Measurements from ENCODE around the gene NXNL1.

NXNL1 gene

GRCh38 chr19:17454576-17455071, 6.1 kb downstream of the NXNL1 start:
- H3K4me3 ChIP-seq (ENCODE audit: insufficient read length, low read depth), result peak overlapping the region; percentile 21

GRCh38 chr19:17451820-17452219, 8.9 kb downstream of the NXNL1 start:
- no peaks in the 10 kb centered on the region for H3K36me3 ChIP-seq (ENCODE audit: insufficient read depth, insufficient read length, low read length)
- H3K4me3 ChIP-seq (ENCODE audit: insufficient read length, low read depth), result no peak overlapping the region
- H3K9me3 ChIP-seq (ENCODE audit: insufficient read depth, low read length), result peaks cover 3% of the 10 kb centered on the region; the same call in 1 of the 2 replicates
- TF ChIP-seq SUZ12 (IDR thresholded peaks at IDR 0.05; ENCODE audit: extremely low read depth, insufficient read depth, insufficient read length) (no peak), ZNF274 (IDR thresholded peaks at IDR 0.05; ENCODE audit: low read depth, low read length) (no peak), YY1 (IDR thresholded peaks at IDR 0.05; ENCODE audit: insufficient read depth, insufficient read length) (no peak)
- H3K27me3 ChIP-seq (ENCODE audit: insufficient read depth, insufficient read length), result peaks cover 34% of the 10 kb centered on the region
- no peak for DNase-seq (ENCODE audit: low read depth, low spot score)
- H3K4me1 ChIP-seq (ENCODE audit: insufficient read depth, insufficient read length), result peaks cover 10% of the 10 kb centered on the region
- H3K9ac ChIP-seq (ENCODE audit: insufficient read length, low read depth), result no peak overlapping the region

More at GRCh38 chr19:17454576-17455071, 6.1 kb downstream of the NXNL1 start:
- TF ChIP-seq ZNF274 (IDR thresholded peaks at IDR 0.05; ENCODE audit: low read depth, low read length) (no peak), YY1 (IDR thresholded peaks at IDR 0.05; ENCODE audit: insufficient read depth, insufficient read length) (no peak), SUZ12 (IDR thresholded peaks at IDR 0.05; ENCODE audit: extremely low read depth, insufficient read depth, insufficient read length) (no peak)
- Histone ChIP-seq H3K9ac (ENCODE audit: insufficient read length, low read depth) (peak overlapping the region; percentile 72), H3K4me1 (ENCODE audit: insufficient read depth, insufficient read length) (peaks cover 5% of the 10 kb centered on the region), H3K27me3 (ENCODE audit: insufficient read depth, insufficient read length) (peaks cover 18% of the 10 kb centered on the region), H3K9me3 (ENCODE audit: insufficient read depth, low read length) (peaks cover 3% of the 10 kb centered on the region; the same call in 1 of the 2 replicates), H3K36me3 (ENCODE audit: insufficient read depth, insufficient read length, low read length) (no peaks in the 10 kb centered on the region)
- no peak for DNase-seq (ENCODE audit: low read depth, low spot score)

GRCh38 chr19:17450264-17451075, 10.3 kb downstream of the NXNL1 start:
- no peak for DNase-seq (ENCODE audit: low read depth, low spot score)
- H3K9me3 ChIP-seq (ENCODE audit: insufficient read depth, low read length), result peaks cover 3% of the 10 kb centered on the region; the same call in 1 of the 2 replicates
- H3K36me3 ChIP-seq (ENCODE audit: insufficient read depth, insufficient read length, low read length), result no peaks in the 10 kb centered on the region
- no peak overlapping the region for H3K9ac ChIP-seq (ENCODE audit: insufficient read length, low read depth)
- TF ChIP-seq SUZ12 (IDR thresholded peaks at IDR 0.05; ENCODE audit: extremely low read depth, insufficient read depth, insufficient read length), result no peak
- TF ChIP-seq YY1 (IDR thresholded peaks at IDR 0.05; ENCODE audit: insufficient read depth, insufficient read length), result no peak
- no peak for TF ChIP-seq ZNF274 (IDR thresholded peaks at IDR 0.05; ENCODE audit: low read depth, low read length)
- H3K4me1 ChIP-seq (ENCODE audit: insufficient read depth, insufficient read length), result peaks cover 7% of the 10 kb centered on the region
- H3K4me3 ChIP-seq (ENCODE audit: insufficient read length, low read depth), result no peak overlapping the region
- H3K27me3 ChIP-seq (ENCODE audit: insufficient read depth, insufficient read length), result peaks cover 44% of the 10 kb centered on the region

- H3K4me3 ChIP-seq (ENCODE audit: insufficient read length, low read depth), result peak within 1 kb of the TSS; percentile 51
- H3K9me3 ChIP-seq (ENCODE audit: insufficient read depth, low read length), result peaks cover 3% of the 10 kb centered on the region; the same call in 1 of the 2 replicates
- peak within 1 kb of the TSS; percentile 76 for H3K9ac ChIP-seq (ENCODE audit: insufficient read length, low read depth)
- no peak for DNase-seq (ENCODE audit: low read depth, low spot score)
- peaks cover 5% of the 10 kb centered on the region for H3K4me1 ChIP-seq (ENCODE audit: insufficient read depth, insufficient read length)
- TF ChIP-seq ZNF274 (IDR thresholded peaks at IDR 0.05; ENCODE audit: low read depth, low read length) (no peak), YY1 (IDR thresholded peaks at IDR 0.05; ENCODE audit: insufficient read depth, insufficient read length) (no peak), SUZ12 (IDR thresholded peaks at IDR 0.05; ENCODE audit: extremely low read depth, insufficient read depth, insufficient read length) (no peak)
- H3K27me3 ChIP-seq (ENCODE audit: insufficient read depth, insufficient read length), result peaks cover 34% of the 10 kb centered on the region
- H3K36me3 ChIP-seq (ENCODE audit: insufficient read depth, insufficient read length, low read length), result no peaks in the 10 kb centered on the region
Observed at GRCh38 chr19:17448131-17448967, 12.4 kb downstream of the NXNL1 start, which contains the start of gene TMEM221. Gene TMEM221 (minus strand): TSS chr19:17448668. CDS start chr19:17448462, 206 bp downstream.

GRCh38 chr19:17447704-17448130, 13.0 kb downstream of the NXNL1 start:
- Histone ChIP-seq H3K4me3 (ENCODE audit: insufficient read length, low read depth) (peak overlapping the region; percentile 51), H3K9ac (ENCODE audit: insufficient read length, low read depth) (peak overlapping the region; percentile 76), H3K36me3 (ENCODE audit: insufficient read depth, insufficient read length, low read length) (no peaks in the 10 kb centered on the region)

GRCh38 chr19:17445526-17446165, 15.1 kb downstream of the NXNL1 start:
- Histone ChIP-seq H3K9me3 (ENCODE audit: insufficient read depth, low read length) (no peaks in the 10 kb centered on the region), H3K36me3 (ENCODE audit: insufficient read depth, insufficient read length, low read length) (no peaks in the 10 kb centered on the region), H3K4me3 (ENCODE audit: insufficient read length, low read depth) (no peak overlapping the region), H3K9ac (ENCODE audit: insufficient read length, low read depth) (no peak overlapping the region), H3K4me1 (ENCODE audit: insufficient read depth, insufficient read length) (peaks cover 5% of the 10 kb centered on the region), H3K27me3 (ENCODE audit: insufficient read depth, insufficient read length) (peaks cover 34% of the 10 kb centered on the region)
- DNase-seq (ENCODE audit: low read depth, low spot score), result no peak
- TF ChIP-seq ZNF274 (IDR thresholded peaks at IDR 0.05; ENCODE audit: low read depth, low read length) (no peak), SUZ12 (IDR thresholded peaks at IDR 0.05; ENCODE audit: extremely low read depth, insufficient read depth, insufficient read length) (no peak), YY1 (IDR thresholded peaks at IDR 0.05; ENCODE audit: insufficient read depth, insufficient read length) (no peak)

More at GRCh38 chr19:17447704-17448130, 13.0 kb downstream of the NXNL1 start:
- TF ChIP-seq YY1 (IDR thresholded peaks at IDR 0.05; ENCODE audit: insufficient read depth, insufficient read length) (no peak), ZNF274 (IDR thresholded peaks at IDR 0.05; ENCODE audit: low read depth, low read length) (no peak), SUZ12 (IDR thresholded peaks at IDR 0.05; ENCODE audit: extremely low read depth, insufficient read depth, insufficient read length) (no peak)
- DNase-seq (ENCODE audit: low read depth, low spot score), result no peak
- Histone ChIP-seq H3K27me3 (ENCODE audit: insufficient read depth, insufficient read length) (peaks cover 34% of the 10 kb centered on the region), H3K9me3 (ENCODE audit: insufficient read depth, low read length) (no peaks in the 10 kb centered on the region), H3K4me1 (ENCODE audit: insufficient read depth, insufficient read length) (peaks cover 5% of the 10 kb centered on the region)

Measured in NT2/D1 (cell line).